ENCODE data around the gene IGFBPL1. TPM values are rescaled to one million over a fixed set of nuclear protein-coding genes. Genes with fewer than 3 reads are reported as not detected.

The IGFBPL1 gene
- total RNA-seq, 4 donors from 2014 or later: not detected

DNA sequence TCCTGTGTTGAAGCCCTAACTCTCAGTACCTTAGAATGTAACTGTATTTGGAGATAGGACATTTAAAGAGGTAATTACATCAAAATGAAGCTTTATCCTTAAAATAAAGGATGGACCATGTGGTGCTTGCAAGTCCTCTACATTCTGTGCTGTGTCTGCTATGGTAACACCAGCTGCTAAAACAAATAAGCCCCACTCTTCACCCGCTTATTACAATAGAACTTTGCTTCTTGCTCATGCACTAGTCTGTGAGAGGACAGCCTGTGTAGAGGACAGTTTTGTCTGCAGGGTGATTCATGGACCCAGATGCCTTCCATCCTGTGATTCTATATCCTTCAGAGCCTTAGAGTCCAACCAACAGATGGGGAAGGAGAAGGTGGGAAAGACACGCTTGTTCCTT, 12.5 kb upstream of the IGFBPL1 start:
- H3K27me3 ChIP-seq: no peaks in the 10 kb centered on the region
- no peaks in the 10 kb centered on the region for H3K9me3 ChIP-seq
- TF ChIP-seq, protein P1, sequence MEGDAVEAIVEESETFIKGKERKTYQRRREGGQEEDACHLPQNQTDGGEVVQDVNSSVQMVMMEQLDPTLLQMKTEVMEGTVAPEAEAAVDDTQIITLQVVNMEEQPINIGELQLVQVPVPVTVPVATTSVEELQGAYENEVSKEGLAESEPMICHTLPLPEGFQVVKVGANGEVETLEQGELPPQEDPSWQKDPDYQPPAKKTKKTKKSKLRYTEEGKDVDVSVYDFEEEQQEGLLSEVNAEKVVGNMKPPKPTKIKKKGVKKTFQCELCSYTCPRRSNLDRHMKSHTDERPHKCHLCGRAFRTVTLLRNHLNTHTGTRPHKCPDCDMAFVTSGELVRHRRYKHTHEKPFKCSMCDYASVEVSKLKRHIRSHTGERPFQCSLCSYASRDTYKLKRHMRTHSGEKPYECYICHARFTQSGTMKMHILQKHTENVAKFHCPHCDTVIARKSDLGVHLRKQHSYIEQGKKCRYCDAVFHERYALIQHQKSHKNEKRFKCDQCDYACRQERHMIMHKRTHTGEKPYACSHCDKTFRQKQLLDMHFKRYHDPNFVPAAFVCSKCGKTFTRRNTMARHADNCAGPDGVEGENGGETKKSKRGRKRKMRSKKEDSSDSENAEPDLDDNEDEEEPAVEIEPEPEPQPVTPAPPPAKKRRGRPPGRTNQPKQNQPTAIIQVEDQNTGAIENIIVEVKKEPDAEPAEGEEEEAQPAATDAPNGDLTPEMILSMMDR (IDR thresholded peaks at IDR 0.05): no peak
- TF ChIP-seq POLR2AphosphoS5 (IDR thresholded peaks at IDR 0.05) (no peak), EP300 (IDR thresholded peaks at IDR 0.05) (no peak), POLR2A (IDR thresholded peaks at IDR 0.05) (no peak)
- no peaks in the 10 kb centered on the region for H3K36me3 ChIP-seq
- no peak overlapping the region for H3K27ac ChIP-seq
- H3K4me3 ChIP-seq: no peak overlapping the region
- no peak for DNase-seq (ENCODE audit: low spot score in 2 of 2)
- WGBS: 94% methylated on average over 2 of the region's 2 CpGs
- no peaks in the 10 kb centered on the region for H3K4me1 ChIP-seq

- no peaks in the 10 kb centered on the region for H3K9me3 ChIP-seq
- H3K36me3 ChIP-seq: no peaks in the 10 kb centered on the region
- H3K27ac ChIP-seq: no peak overlapping the region
- no peaks in the 10 kb centered on the region for H3K27me3 ChIP-seq
- no peak overlapping the region for H3K4me3 ChIP-seq
- TF ChIP-seq POLR2A (IDR thresholded peaks at IDR 0.05) (no peak), POLR2AphosphoS5 (IDR thresholded peaks at IDR 0.05) (no peak), EP300 (IDR thresholded peaks at IDR 0.05) (no peak)
- TF ChIP-seq, protein P1 (IDR thresholded peaks at IDR 0.05): no peak
- no peak for DNase-seq (ENCODE audit: low spot score in 2 of 2)
- 50% methylated on average over 2 of the region's 2 CpGs for WGBS
- H3K4me1 ChIP-seq: no peaks in the 10 kb centered on the region
Measured at GRCh38 chr9:38435521-38435920, 11.3 kb upstream of the IGFBPL1 start.

DNA sequence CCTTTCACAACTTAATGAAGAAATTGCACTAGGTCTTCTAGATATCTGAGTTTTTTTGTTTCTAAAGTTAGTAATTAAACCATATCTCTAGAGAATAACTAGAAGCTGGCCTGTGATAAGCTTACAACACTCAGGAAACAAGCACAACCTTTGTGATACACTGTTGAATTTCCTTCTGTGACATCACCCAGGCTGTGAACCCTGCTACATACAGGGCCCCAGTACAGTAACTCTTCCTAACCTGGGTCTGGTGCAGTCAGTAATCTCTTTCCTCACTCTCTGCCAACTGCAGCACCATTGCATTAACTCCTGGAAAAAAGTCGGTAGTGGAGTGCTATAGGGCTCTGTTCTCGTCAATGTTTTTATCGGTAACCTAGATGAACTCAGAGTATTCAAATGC, 10.6 kb upstream of the IGFBPL1 start:
- no peaks in the 10 kb centered on the region for H3K27me3 ChIP-seq
- H3K4me1 ChIP-seq: no peaks in the 10 kb centered on the region
- WGBS: 93% methylated on average over 3 of the region's 3 CpGs
- no peak for DNase-seq (ENCODE audit: low spot score in 2 of 2)
- TF ChIP-seq POLR2A (IDR thresholded peaks at IDR 0.05) (no peak), EP300 (IDR thresholded peaks at IDR 0.05) (no peak), POLR2AphosphoS5 (IDR thresholded peaks at IDR 0.05) (no peak)
- TF ChIP-seq, protein P1 (IDR thresholded peaks at IDR 0.05): no peak
- H3K9me3 ChIP-seq: no peaks in the 10 kb centered on the region
- H3K36me3 ChIP-seq: no peaks in the 10 kb centered on the region
- H3K4me3 ChIP-seq: no peak overlapping the region
- no peak overlapping the region for H3K27ac ChIP-seq

DNA sequence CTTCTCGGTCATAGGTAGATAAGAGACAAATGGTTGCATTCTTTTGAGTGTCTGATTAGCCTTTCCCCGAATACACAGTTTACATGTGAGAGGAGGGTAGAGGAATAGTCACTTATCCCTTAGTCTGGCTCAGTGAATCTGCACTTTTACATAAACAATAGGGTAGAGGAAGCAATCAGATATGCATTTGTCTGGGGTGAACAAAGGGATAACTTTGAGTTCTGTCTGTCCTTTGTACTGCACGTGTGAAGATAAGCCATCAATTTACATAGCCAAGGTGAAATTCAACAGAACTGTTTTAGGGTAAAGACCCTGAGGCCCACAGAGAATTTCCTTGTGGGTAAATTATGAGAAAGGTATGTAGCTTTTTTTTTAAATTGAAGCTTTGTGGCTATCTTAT, 10.1 kb upstream of the IGFBPL1 start:
- no peaks in the 10 kb centered on the region for H3K4me1 ChIP-seq
- no peaks in the 10 kb centered on the region for H3K36me3 ChIP-seq
- H3K4me3 ChIP-seq: no peak overlapping the region
- 77% methylated on average over 3 of the region's 3 CpGs for WGBS
- no peaks in the 10 kb centered on the region for H3K9me3 ChIP-seq
- no peak overlapping the region for H3K27ac ChIP-seq
- TF ChIP-seq EP300 (IDR thresholded peaks at IDR 0.05): no peak
- TF ChIP-seq, protein P1 (IDR thresholded peaks at IDR 0.05): no peak
- no peak for TF ChIP-seq POLR2AphosphoS5 (IDR thresholded peaks at IDR 0.05)
- no peak for TF ChIP-seq POLR2A (IDR thresholded peaks at IDR 0.05)
- no peaks in the 10 kb centered on the region for H3K27me3 ChIP-seq
- no peak for DNase-seq (ENCODE audit: low spot score in 2 of 2)

- no peaks in the 10 kb centered on the region for H3K4me1 ChIP-seq
- no peak for DNase-seq (ENCODE audit: low spot score in 2 of 2)
- no peaks in the 10 kb centered on the region for H3K9me3 ChIP-seq
- no peak overlapping the region for H3K4me3 ChIP-seq
- H3K27ac ChIP-seq: no peak overlapping the region
- no peaks in the 10 kb centered on the region for H3K27me3 ChIP-seq
- no peaks in the 10 kb centered on the region for H3K36me3 ChIP-seq
- 17% methylated on average over 3 of the region's 3 CpGs for WGBS
- TF ChIP-seq, protein P1 (IDR thresholded peaks at IDR 0.05): peak; percentile 39 to 60
- no peak for TF ChIP-seq POLR2AphosphoS5 (IDR thresholded peaks at IDR 0.05)
Measured at GRCh38 chr9:38432922-38433510, 8.8 kb upstream of the IGFBPL1 start.

All from suprapubic skin (tissue), 4 donors.